HEK293 (cell line): ENCODE measurements around the gene KDM2B.
A peak's percentile ranks its signal among the peaks of the same experiment; 100 is the strongest.

ENCODE experiments used
- CTCF ChIA-PET: fragments of 350-600 bp; formaldehyde crosslinking; extraction: SDS; loops from one replicate; lab custom pipeline; 2021; ENCODE audit warnings: antibody characterized with exemption; lab: Yijun Ruan, JAX
- POLR2A ChIA-PET: fragments of 300-600 bp; formaldehyde crosslinking; extraction: SDS; loops from one replicate; lab custom pipeline; 2020; ENCODE audit warnings: antibody characterized with exemption, inconsistent platforms; lab: Yijun Ruan, JAX
- H3K27ac ChIP-seq: fragments of 200-500 bp; sonication (Bioruptor generic); 2 replicates; pipeline ENCODE4 v1.5.1; 2014; ENCODE audit warnings: low read depth, low read length, control low read depth, inconsistent platforms; ENCODE audit errors: extremely low read depth
- H3K36me3 ChIP-seq, 2 experiments: fragments of 200-500 bp in 1 of 2; sonication (Bioruptor generic) in 1 of 2; 1 replicate in 1 of 2; 2 replicates in 1 of 2; pipeline ENCODE4 v1.5.1; 2014 to 2017; ENCODE audit warnings: inconsistent platforms in 2 of 2, low read length in 2 of 2; ENCODE audit not compliant: control insufficient read depth in 2 of 2, insufficient read depth in 1 of 2
- H3K4me1 ChIP-seq: fragments of 200-500 bp; sonication (Bioruptor generic); 2 replicates; pipeline ENCODE4 v1.5.1; 2014; ENCODE audit warnings: mild to moderate bottlenecking, low read length, inconsistent platforms; ENCODE audit not compliant: control insufficient read depth, insufficient read depth
- H3K4me3 ChIP-seq: 2 replicates; pipeline ENCODE4 v1.5.1; 2011; ENCODE audit warnings: low read depth, mild to moderate bottlenecking, control low read depth, low read length, moderate library complexity
- H3K9me3 ChIP-seq: fragments of 200-500 bp; sonication (Bioruptor generic); 2 replicates; pipeline ENCODE4 v1.5.1; 2014; ENCODE audit warnings: low read depth, low read length, inconsistent platforms; ENCODE audit not compliant: control insufficient read depth, insufficient read depth
- BCL11A ChIP-seq: fragments of 450-650 bp; formaldehyde crosslinking; IDR thresholded peaks from 2 replicates; pipeline ENCODE4 v1.5.1; 2016; ENCODE audit warnings: low read depth, missing biosample characterization, missing genetic modification characterization
- ELK4 ChIP-seq: IDR thresholded peaks from 2 replicates; pipeline ENCODE4 v1.6.1; 2011; ENCODE audit warnings: mild to moderate bottlenecking, low read depth, low read length, borderline replicate concordance
- GLIS2 ChIP-seq: fragments of 450-650 bp; formaldehyde crosslinking; IDR thresholded peaks from 2 replicates; pipeline ENCODE4 v1.5.1; 2016; ENCODE audit warnings: missing biosample characterization, missing genetic modification characterization
- PATZ1 ChIP-seq: fragments of 450-650 bp; formaldehyde crosslinking; IDR thresholded peaks from 2 replicates; pipeline ENCODE4 v1.5.1; 2016; ENCODE audit warnings: missing biosample characterization, missing genetic modification characterization
- WT1 ChIP-seq: fragments of 450-650 bp; formaldehyde crosslinking; IDR thresholded peaks from 2 replicates; pipeline ENCODE4 v1.5.1; 2016; ENCODE audit warnings: missing biosample characterization, missing genetic modification characterization
- ZBTB11 ChIP-seq: fragments of 450-650 bp; formaldehyde crosslinking; conservative IDR thresholded peaks from 2 replicates; pipeline ENCODE4 v1.5.1; 2016; ENCODE audit warnings: low read depth, missing biosample characterization, missing genetic modification characterization
- ZBTB6 ChIP-seq: fragments of 450-650 bp; formaldehyde crosslinking; IDR thresholded peaks from 2 replicates; pipeline ENCODE4 v1.5.1; 2017; ENCODE audit warnings: missing biosample characterization, missing genetic modification characterization
- ZFP37 ChIP-seq: fragments of 450-650 bp; formaldehyde crosslinking; IDR thresholded peaks from 2 replicates; pipeline ENCODE4 v1.5.1; 2016; ENCODE audit warnings: missing biosample characterization, missing genetic modification characterization
- ZNF114 ChIP-seq: fragments of 450-650 bp; formaldehyde crosslinking; IDR thresholded peaks from 2 replicates; pipeline ENCODE4 v1.5.0; 2017; ENCODE audit warnings: missing biosample characterization, missing genetic modification characterization
- ZNF148 ChIP-seq: fragments of 450-650 bp; formaldehyde crosslinking; IDR thresholded peaks from 2 replicates; pipeline ENCODE4 v1.5.0; 2017; ENCODE audit warnings: missing biosample characterization, missing genetic modification characterization, borderline replicate concordance
- ZNF184 ChIP-seq: fragments of 450-650 bp; IDR thresholded peaks from 2 replicates; pipeline ENCODE4 v1.5.1; 2018; ENCODE audit warnings: missing biosample characterization, mild to moderate bottlenecking, missing genetic modification characterization
- ZNF239 ChIP-seq: fragments of 450-650 bp; formaldehyde crosslinking; IDR thresholded peaks from 2 replicates; pipeline ENCODE4 v1.5.1; 2016; ENCODE audit warnings: missing biosample characterization, missing genetic modification characterization
- ZNF266 ChIP-seq: fragments of 450-650 bp; formaldehyde crosslinking; IDR thresholded peaks from 2 replicates; pipeline ENCODE4 v1.5.1; 2016; ENCODE audit warnings: missing biosample characterization, missing genetic modification characterization, low read depth
- ZNF335 ChIP-seq: fragments of 450-650 bp; formaldehyde crosslinking; conservative IDR thresholded peaks from 2 replicates; pipeline ENCODE4 v1.5.1; 2016; ENCODE audit warnings: missing biosample characterization, missing genetic modification characterization
- ZNF366 ChIP-seq: fragments of 450-650 bp; formaldehyde crosslinking; conservative IDR thresholded peaks from 2 replicates; pipeline ENCODE4 v1.5.1; 2016; ENCODE audit warnings: missing biosample characterization, missing genetic modification characterization
- ZNF513 ChIP-seq: fragments of 450-650 bp; IDR thresholded peaks from 2 replicates; pipeline ENCODE4 v1.5.1; 2018; ENCODE audit warnings: missing biosample characterization, missing genetic modification characterization
- ZNF558 ChIP-seq: fragments of 450-650 bp; formaldehyde crosslinking; IDR thresholded peaks from 2 replicates; pipeline ENCODE4 v1.5.1; 2016; ENCODE audit warnings: missing biosample characterization, missing genetic modification characterization
- ZNF639 ChIP-seq: fragments of 450-650 bp; formaldehyde crosslinking; IDR thresholded peaks from 2 replicates; pipeline ENCODE4 v1.5.1; 2016; ENCODE audit warnings: missing biosample characterization, missing genetic modification characterization
- ZNF658 ChIP-seq: fragments of 450-650 bp; formaldehyde crosslinking; IDR thresholded peaks from 2 replicates; pipeline ENCODE4; 2016; ENCODE audit warnings: missing biosample characterization, missing genetic modification characterization

The KDM2B gene

GRCh38 chr12:121501946-121502345, 78.9 kb downstream of the KDM2B start (continued):
- TF ChIP-seq ELK4 = no peak
- no peak for TF ChIP-seq ZNF639 (tag by site-specific recombination)
- TF ChIP-seq ZNF513 (tag by site-specific recombination) = no peak
- no peak for TF ChIP-seq ZNF658
- no peak for TF ChIP-seq WT1 (tag by site-specific recombination)

- POLR2A ChIA-PET = interaction anchor here (0.6 kb wide), 2 partner anchors 30 to 1052 kb away, joined by 3 read pairs; no protein-coding TSS in a partner anchor
- CTCF ChIA-PET = interaction anchor here (0.6 to 4.0 kb wide), 20 partner anchors 8 to 453 kb away, joined by 3 to 21 read pairs (median 4); partner anchors contain the start of genes ORAI1 and RNF34
- TF ChIP-seq BCL11A = no peak; the same call in 1 of the 2 replicates
- no peak for TF ChIP-seq ZNF266 (tag by site-specific recombination)
- TF ChIP-seq ZNF239 (tag by site-specific recombination) = no peak
- no peak for TF ChIP-seq ZNF558 (tag by site-specific recombination)
- TF ChIP-seq ZNF366 = 0 out of 2 replicates have a peak, but pooled peaks have one; percentile 32
- no peak for TF ChIP-seq ZFP37 (tag by site-specific recombination)
- TF ChIP-seq ZNF335 (tag by site-specific recombination) = peak; percentile 39; the same call in 1 of the 2 replicates
- no peak for TF ChIP-seq ZNF184
- no peak for TF ChIP-seq ZNF114 (tag by site-specific recombination)
- no peak for TF ChIP-seq ZNF148 (tag by site-specific recombination)
- TF ChIP-seq ZBTB11 (tag by site-specific recombination) = 0 out of 2 replicates have a peak, but pooled peaks have one; percentile 10
- 0 out of 2 replicates have a peak, but pooled peaks have one; percentile 26 for TF ChIP-seq GLIS2 (tag by site-specific recombination)
- TF ChIP-seq ZBTB6 = no peak
- no peak for TF ChIP-seq PATZ1 (tag by site-specific recombination)
- no peak for TF ChIP-seq ZNF639 (tag by site-specific recombination)
Observed at GRCh38 chr12:121499929-121500793, 80.7 kb downstream of the KDM2B start.

More at GRCh38 chr12:121499929-121500793, 80.7 kb downstream of the KDM2B start:
- no peak overlapping the region for H3K4me3 ChIP-seq
- no peaks in the 10 kb centered on the region for H3K9me3 ChIP-seq
- no peaks in the 10 kb centered on the region for H3K4me1 ChIP-seq
- no peak overlapping the region for H3K27ac ChIP-seq
- peaks cover 0 to 5% of the 10 kb centered on the region in 2 experiments; a peak in 2 of 3 replicates for H3K36me3 ChIP-seq
